ENCODE results near the gene PDGFRA.
A peak's percentile ranks its signal among the peaks of the same experiment; 100 is the strongest.

DNA sequence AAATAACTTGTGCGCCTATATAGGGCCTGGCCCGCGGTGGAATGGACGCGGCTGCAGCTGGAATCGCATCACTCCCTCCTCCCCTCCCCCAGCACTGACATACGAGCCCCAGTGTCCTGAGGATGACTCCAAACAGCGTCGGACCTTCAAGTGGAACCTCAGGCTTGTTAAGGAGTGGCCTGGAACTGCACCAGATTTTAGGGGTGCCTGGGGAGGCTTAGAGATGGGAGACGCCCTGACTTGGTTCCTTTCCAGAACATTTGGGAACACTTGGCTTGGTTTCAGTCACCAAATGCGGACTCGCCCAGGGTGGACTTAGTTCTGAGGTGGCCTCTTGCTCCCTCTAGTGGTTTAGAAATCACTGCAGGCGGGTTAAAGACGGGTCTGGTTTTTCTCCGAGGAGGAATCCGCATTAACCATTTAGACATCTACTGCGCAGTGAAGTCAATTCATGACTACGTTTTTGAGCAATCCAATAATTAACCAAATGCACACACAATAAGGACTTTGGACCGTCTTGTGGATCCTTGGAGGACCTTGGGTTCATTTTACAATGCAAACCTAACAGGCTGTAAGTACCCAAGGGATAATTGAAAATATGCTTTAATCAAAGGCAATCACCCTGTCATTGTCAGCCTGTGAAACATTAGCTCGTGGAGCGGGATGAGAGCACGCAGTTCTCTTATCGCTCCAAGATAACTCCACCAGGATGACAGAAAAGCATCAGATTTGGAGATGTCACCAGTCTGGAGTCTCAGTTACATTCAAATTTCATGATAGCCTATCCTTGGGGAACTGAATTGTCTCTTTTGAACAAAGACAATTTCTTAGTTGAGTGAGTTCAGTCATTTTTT, 11.2 kb upstream of the PDGFRA start:
- peak; percentile 88 for TF ChIP-seq CTCF (conservative IDR thresholded peaks at IDR 0.05)
- no peak for TF ChIP-seq EZH2 (IDR thresholded peaks at IDR 0.05; ENCODE audit: low read depth)

All from PC-9 (cell line).